ENCODE measurements around the gene CIART. TPM values are rescaled to one million over a fixed set of nuclear protein-coding genes. Genes with fewer than 3 reads are reported as not detected.

Gene CIART
- total RNA-seq, 1 donor from 2014 or later, result 2.9 TPM

GRCh38 chr1:150280138-150280707 lies 2.1 kb upstream of the CIART start:
- H3K36me3 ChIP-seq (ENCODE audit: control insufficient read depth, insufficient read depth, low read length), result peaks cover 3% of the 10 kb centered on the region
- TF ChIP-seq CTCF (IDR thresholded peaks at IDR 0.05; ENCODE audit: insufficient read depth, low read length, severe bottlenecking), result no peak
- no peaks in the 10 kb centered on the region for H3K27me3 ChIP-seq (ENCODE audit: control insufficient read depth, insufficient read depth, low read length)
- H3K4me3 ChIP-seq (ENCODE audit: low read depth, low read length), result no peak overlapping the region
- DNase-seq (ENCODE audit: low read depth), result no peak
- FAIRE-seq, result no peak

DNA sequence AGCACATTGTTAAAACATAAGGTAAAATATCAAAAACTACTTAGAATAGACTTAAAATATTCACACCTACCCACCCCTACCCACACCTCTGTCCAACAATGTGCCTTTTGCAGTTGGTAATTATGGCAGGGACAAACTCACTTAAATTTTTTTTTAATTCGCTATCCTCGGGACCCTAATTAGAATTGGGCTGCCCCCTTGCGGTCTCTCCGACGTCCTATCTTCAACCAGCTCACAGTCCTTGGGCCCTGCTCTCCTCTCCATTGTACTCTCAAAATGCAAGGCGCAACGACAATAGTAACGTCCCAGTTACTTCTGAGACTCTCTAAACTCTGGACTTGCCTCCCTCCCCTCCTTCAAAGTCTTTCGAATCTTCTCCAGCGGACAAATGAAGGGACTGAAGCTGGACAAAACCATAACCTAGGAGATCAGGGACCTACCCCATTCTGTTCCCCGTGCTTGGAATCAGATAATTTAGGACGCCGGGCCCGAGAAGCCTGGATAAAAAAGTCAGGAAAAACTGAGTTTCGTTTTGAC lies 1.1 kb upstream of the CIART start:
- FAIRE-seq, result no peak
- peak; percentile 69 for TF ChIP-seq CTCF (IDR thresholded peaks at IDR 0.05; ENCODE audit: insufficient read depth, low read length, severe bottlenecking)
- H3K36me3 ChIP-seq (ENCODE audit: control insufficient read depth, insufficient read depth, low read length), result peaks cover 4% of the 10 kb centered on the region
- no peaks in the 10 kb centered on the region for H3K27me3 ChIP-seq (ENCODE audit: control insufficient read depth, insufficient read depth, low read length)
- peak overlapping the region; percentile 67 for H3K4me3 ChIP-seq (ENCODE audit: low read depth, low read length)
- peak; percentile 58 for DNase-seq (ENCODE audit: low read depth)

DNA sequence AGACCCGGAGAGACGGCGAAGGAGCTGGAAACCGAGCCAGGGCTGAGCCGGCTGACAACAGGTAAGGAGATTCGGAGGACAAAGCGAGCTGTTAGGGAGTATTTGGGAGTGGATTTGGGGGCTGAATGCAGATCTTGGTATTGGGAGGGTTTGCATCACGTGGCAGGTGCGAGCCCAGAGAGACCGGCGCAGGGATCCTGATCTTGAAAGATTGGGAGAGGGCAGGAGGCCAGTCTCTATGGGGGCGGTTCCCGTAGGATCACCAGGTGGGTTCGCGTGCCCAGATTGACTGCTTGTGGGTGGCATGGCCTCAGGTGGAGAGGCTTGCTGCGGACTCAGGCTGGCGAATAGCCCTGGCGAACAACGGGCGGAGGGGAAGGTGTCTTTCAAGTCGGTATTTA lies 204 bp downstream of the CIART start:
- H3K36me3 ChIP-seq (ENCODE audit: control insufficient read depth, insufficient read depth, low read length), result peaks cover 5% of the 10 kb centered on the region
- no peak for TF ChIP-seq CTCF (IDR thresholded peaks at IDR 0.05; ENCODE audit: insufficient read depth, low read length, severe bottlenecking)
- H3K27me3 ChIP-seq (ENCODE audit: control insufficient read depth, insufficient read depth, low read length), result no peaks in the 10 kb centered on the region
- FAIRE-seq, result no peak
- no peak for DNase-seq (ENCODE audit: low read depth)
- peak overlapping the region; percentile 67 for H3K4me3 ChIP-seq (ENCODE audit: low read depth, low read length)

- FAIRE-seq (no peak), DNase-seq (ENCODE audit: low read depth) (no peak)
- H3K36me3 ChIP-seq (ENCODE audit: control insufficient read depth, insufficient read depth, low read length), result peaks cover 5% of the 10 kb centered on the region
- no peaks in the 10 kb centered on the region for H3K27me3 ChIP-seq (ENCODE audit: control insufficient read depth, insufficient read depth, low read length)
- peak overlapping the region; percentile 67 for H3K4me3 ChIP-seq (ENCODE audit: low read depth, low read length)
- no peak for TF ChIP-seq CTCF (IDR thresholded peaks at IDR 0.05; ENCODE audit: insufficient read depth, low read length, severe bottlenecking)
Measured at GRCh38 chr1:150283260-150283659, 906 bp downstream of the CIART start.

DNA sequence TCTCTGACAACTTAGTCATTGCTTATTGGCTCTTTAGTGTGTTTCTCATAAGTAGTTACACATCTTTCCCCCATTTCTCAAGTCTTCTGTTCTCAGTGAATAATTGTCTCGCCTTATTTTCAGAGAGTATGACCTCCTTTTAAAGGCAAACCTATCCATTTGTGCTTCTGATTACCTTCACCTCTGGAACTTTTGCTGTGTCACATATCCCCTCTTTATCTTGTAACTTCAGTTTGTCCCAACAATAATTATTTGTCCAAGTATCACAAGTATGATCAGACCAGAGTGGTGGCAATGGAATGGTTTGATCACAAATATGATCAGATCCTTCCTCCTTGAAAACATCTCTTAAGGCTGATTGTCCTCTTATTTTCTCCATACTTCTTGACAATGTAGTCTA lies 6.0 kb downstream of the CIART start:
- H3K27me3 ChIP-seq (ENCODE audit: control insufficient read depth, insufficient read depth, low read length), result no peaks in the 10 kb centered on the region
- H3K36me3 ChIP-seq (ENCODE audit: control insufficient read depth, insufficient read depth, low read length), result peaks cover 5% of the 10 kb centered on the region
- no peak overlapping the region for H3K4me3 ChIP-seq (ENCODE audit: low read depth, low read length)
- FAIRE-seq, result no peak
- DNase-seq (ENCODE audit: low read depth), result no peak
- TF ChIP-seq CTCF (IDR thresholded peaks at IDR 0.05; ENCODE audit: insufficient read depth, low read length, severe bottlenecking), result no peak

DNA sequence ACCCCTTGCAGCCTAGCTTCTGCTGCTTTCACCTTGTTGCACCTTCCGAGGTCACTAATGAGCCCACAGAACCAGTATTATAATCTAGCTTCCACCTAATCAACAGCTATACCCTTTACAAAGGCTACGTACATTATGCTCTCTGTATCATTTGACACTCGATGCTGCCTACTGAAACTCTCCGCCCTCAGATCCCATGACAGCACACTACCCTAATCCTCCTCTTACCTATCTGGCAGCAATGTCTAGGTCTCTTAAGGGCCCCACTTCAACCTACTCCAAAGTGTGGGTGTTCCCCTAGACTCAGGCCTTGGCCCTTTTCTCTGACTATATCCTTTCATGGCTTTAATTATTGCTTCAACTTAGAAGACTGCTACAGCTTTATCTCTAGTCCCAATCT lies 6.5 kb downstream of the CIART start:
- H3K4me3 ChIP-seq (ENCODE audit: low read depth, low read length), result no peak overlapping the region
- H3K27me3 ChIP-seq (ENCODE audit: control insufficient read depth, insufficient read depth, low read length), result no peaks in the 10 kb centered on the region
- H3K36me3 ChIP-seq (ENCODE audit: control insufficient read depth, insufficient read depth, low read length), result peaks cover 5% of the 10 kb centered on the region
- FAIRE-seq (no peak), DNase-seq (ENCODE audit: low read depth) (no peak)
- TF ChIP-seq CTCF (IDR thresholded peaks at IDR 0.05; ENCODE audit: insufficient read depth, low read length, severe bottlenecking), result no peak

Data from bronchial epithelial cell (primary cell).